B cell (primary cell): Measurements from ENCODE around the gene PJA1.

Experiments used
- CTCF ChIP-seq: fragments of 200-600 bp; IDR thresholded peaks from one replicate; pipeline ENCODE4 v1.8.0; 2022; ENCODE audit warnings: antibody characterized with exemption, mild to moderate bottlenecking
- EZH2 ChIP-seq: IDR thresholded peaks from 2 replicates; pipeline ENCODE4 v1.6.1; 2012; ENCODE audit warnings: borderline replicate concordance, low read depth, mild to moderate bottlenecking, moderate library complexity, low read length; ENCODE audit not compliant: insufficient read depth, poor library complexity, severe bottlenecking

- no peak for TF ChIP-seq CTCF
- no peak for TF ChIP-seq EZH2
These were observed 13.3 kb upstream of the PJA1 start for GRCh38 chrX:69178592-69178991.
